HEK293 (cell line): ENCODE results near the gene MARCKSL1.
A peak's percentile ranks its signal among the peaks of the same experiment; 100 is the strongest.

Experiments used
- CTCF ChIA-PET: fragments of 350-600 bp; formaldehyde crosslinking; extraction: SDS; loops from one replicate; lab custom pipeline; 2021; ENCODE audit warnings: antibody characterized with exemption; lab: Yijun Ruan, JAX
- POLR2A ChIA-PET: fragments of 300-600 bp; formaldehyde crosslinking; extraction: SDS; loops from one replicate; lab custom pipeline; 2020; ENCODE audit warnings: antibody characterized with exemption, inconsistent platforms; lab: Yijun Ruan, JAX
- H3K27ac ChIP-seq: fragments of 200-500 bp; sonication (Bioruptor generic); 2 replicates; pipeline ENCODE4 v1.5.1; 2014; ENCODE audit warnings: low read depth, low read length, control low read depth, inconsistent platforms; ENCODE audit errors: extremely low read depth
- H3K36me3 ChIP-seq, 2 experiments: fragments of 200-500 bp in 1 of 2; sonication (Bioruptor generic) in 1 of 2; 1 replicate in 1 of 2; 2 replicates in 1 of 2; pipeline ENCODE4 v1.5.1; 2014 to 2017; ENCODE audit warnings: inconsistent platforms in 2 of 2, low read length in 2 of 2; ENCODE audit not compliant: control insufficient read depth in 2 of 2, insufficient read depth in 1 of 2
- H3K4me1 ChIP-seq: fragments of 200-500 bp; sonication (Bioruptor generic); 2 replicates; pipeline ENCODE4 v1.5.1; 2014; ENCODE audit warnings: mild to moderate bottlenecking, low read length, inconsistent platforms; ENCODE audit not compliant: control insufficient read depth, insufficient read depth
- H3K4me3 ChIP-seq: 2 replicates; pipeline ENCODE4 v1.5.1; 2011; ENCODE audit warnings: low read depth, mild to moderate bottlenecking, control low read depth, low read length, moderate library complexity
- H3K9me3 ChIP-seq: fragments of 200-500 bp; sonication (Bioruptor generic); 2 replicates; pipeline ENCODE4 v1.5.1; 2014; ENCODE audit warnings: low read depth, low read length, inconsistent platforms; ENCODE audit not compliant: control insufficient read depth, insufficient read depth
- GLIS2 ChIP-seq: fragments of 450-650 bp; formaldehyde crosslinking; IDR thresholded peaks from 2 replicates; pipeline ENCODE4 v1.5.1; 2016; ENCODE audit warnings: missing biosample characterization, missing genetic modification characterization
- KLF7 ChIP-seq: fragments of 450-650 bp; formaldehyde crosslinking; IDR thresholded peaks from 2 replicates; pipeline ENCODE4 v1.5.1; 2016; ENCODE audit warnings: missing biosample characterization, missing genetic modification characterization, borderline replicate concordance
- PATZ1 ChIP-seq: fragments of 450-650 bp; formaldehyde crosslinking; IDR thresholded peaks from 2 replicates; pipeline ENCODE4 v1.5.1; 2016; ENCODE audit warnings: missing biosample characterization, missing genetic modification characterization
- TSHZ1 ChIP-seq: fragments of 450-650 bp; formaldehyde crosslinking; IDR thresholded peaks from 2 replicates; pipeline ENCODE4 v1.5.1; 2016; ENCODE audit warnings: missing biosample characterization, missing genetic modification characterization, borderline replicate concordance
- ZBTB10 ChIP-seq: fragments of 450-650 bp; formaldehyde crosslinking; IDR thresholded peaks from 2 replicates; pipeline ENCODE4 v1.5.1; 2016; ENCODE audit warnings: missing biosample characterization, missing genetic modification characterization
- ZBTB11 ChIP-seq: fragments of 450-650 bp; formaldehyde crosslinking; conservative IDR thresholded peaks from 2 replicates; pipeline ENCODE4 v1.5.1; 2016; ENCODE audit warnings: low read depth, missing biosample characterization, missing genetic modification characterization
- ZFHX2 ChIP-seq: fragments of 450-650 bp; formaldehyde crosslinking; conservative IDR thresholded peaks from 2 replicates; pipeline ENCODE4 v1.5.1; 2016; ENCODE audit warnings: missing biosample characterization, missing genetic modification characterization
- ZNF132 ChIP-seq: fragments of 450-650 bp; formaldehyde crosslinking; IDR thresholded peaks from 2 replicates; pipeline ENCODE4 v1.5.1; 2017; ENCODE audit warnings: missing biosample characterization, missing genetic modification characterization, borderline replicate concordance
- ZNF211 ChIP-seq: fragments of 450-650 bp; formaldehyde crosslinking; IDR thresholded peaks from 2 replicates; pipeline ENCODE4 v1.5.1; 2016; ENCODE audit warnings: low read depth, missing biosample characterization, missing genetic modification characterization
- ZNF280C ChIP-seq: fragments of 450-650 bp; formaldehyde crosslinking; IDR thresholded peaks from 2 replicates; pipeline ENCODE4 v1.5.1; 2016; ENCODE audit warnings: missing biosample characterization, missing genetic modification characterization
- ZNF398 ChIP-seq: fragments of 450-650 bp; formaldehyde crosslinking; IDR thresholded peaks from 2 replicates; pipeline ENCODE4 v1.5.1; 2017; ENCODE audit warnings: missing biosample characterization, missing genetic modification characterization
- ZNF610 ChIP-seq: fragments of 450-650 bp; formaldehyde crosslinking; IDR thresholded peaks from 2 replicates; pipeline ENCODE4 v1.5.1; 2016; ENCODE audit warnings: missing biosample characterization, missing genetic modification characterization, borderline replicate concordance
- ZXDB ChIP-seq: fragments of 450-650 bp; formaldehyde crosslinking; IDR thresholded peaks from 2 replicates; pipeline ENCODE4 v1.5.1; 2016; ENCODE audit warnings: missing biosample characterization, missing genetic modification characterization
- TF ChIP-seq, protein P1 (sequence below): fragments of 450-650 bp; formaldehyde crosslinking; IDR thresholded peaks from 2 replicates; pipeline ENCODE4 v1.5.1; 2016; ENCODE audit warnings: missing biosample characterization, missing genetic modification characterization

Gene MARCKSL1

GRCh38 chr1:32357614-32358013, 21.6 kb upstream of the MARCKSL1 start:
- no peaks in the 10 kb centered on the region for H3K9me3 ChIP-seq
- peaks cover 0 to 81% of the 10 kb centered on the region in 2 experiments; a peak in 2 of 3 replicates for H3K36me3 ChIP-seq
- ChIA-PET CTCF (no interaction called here), POLR2A (interaction anchor here (0.6 to 1.8 kb wide), 4 partner anchors 21 to 250 kb away, joined by 3 to 6 read pairs (median 5); partner anchors contain the start of genes BSDC1, HDAC1, KPNA6 and MARCKSL1)
- H3K4me3 ChIP-seq = no peak overlapping the region
- TF ChIP-seq ZNF211 (tag by site-specific recombination) = no peak
- TF ChIP-seq ZFHX2 (tag by site-specific recombination) = no peak
- peak; percentile 47; the same call in 1 of the 2 replicates for TF ChIP-seq ZNF398 (tag by site-specific recombination)
- TF ChIP-seq PATZ1 (tag by site-specific recombination) = peak; percentile 52
- no peak for TF ChIP-seq TSHZ1
- peak; percentile 40 for TF ChIP-seq GLIS2 (tag by site-specific recombination)
- TF ChIP-seq ZNF280C = no peak
- TF ChIP-seq ZNF132 (tag by site-specific recombination) = no peak
- TF ChIP-seq ZXDB (tag by site-specific recombination) = no peak
- TF ChIP-seq KLF7 (tag by site-specific recombination) = no peak
- no peak for TF ChIP-seq ZBTB10 (tag by site-specific recombination)
- no peak for TF ChIP-seq ZNF610 (tag by site-specific recombination)
- TF ChIP-seq ZBTB11 = no peak
- TF ChIP-seq, protein P1, sequence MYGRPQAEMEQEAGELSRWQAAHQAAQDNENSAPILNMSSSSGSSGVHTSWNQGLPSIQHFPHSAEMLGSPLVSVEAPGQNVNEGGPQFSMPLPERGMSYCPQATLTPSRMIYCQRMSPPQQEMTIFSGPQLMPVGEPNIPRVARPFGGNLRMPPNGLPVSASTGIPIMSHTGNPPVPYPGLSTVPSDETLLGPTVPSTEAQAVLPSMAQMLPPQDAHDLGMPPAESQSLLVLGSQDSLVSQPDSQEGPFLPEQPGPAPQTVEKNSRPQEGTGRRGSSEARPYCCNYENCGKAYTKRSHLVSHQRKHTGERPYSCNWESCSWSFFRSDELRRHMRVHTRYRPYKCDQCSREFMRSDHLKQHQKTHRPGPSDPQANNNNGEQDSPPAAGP (tag by site-specific recombination) = no peak
- H3K27ac ChIP-seq = no peak overlapping the region
- peaks cover 1% of the 10 kb centered on the region; the same call in 1 of the 2 replicates for H3K4me1 ChIP-seq
